GM03348 (cell line): ENCODE measurements around the gene COLQ.
"Not testable (repeated sequence)": the region's sequence is repeated elsewhere in the genome, so short reads cannot be mapped to it uniquely, and the experiment has no call there.

Experiments
- DNase-seq: peaks from one replicate; pipeline ENCODE4 v3.0.0; 2012; ENCODE audit warnings: low spot score

Gene COLQ

DNA sequence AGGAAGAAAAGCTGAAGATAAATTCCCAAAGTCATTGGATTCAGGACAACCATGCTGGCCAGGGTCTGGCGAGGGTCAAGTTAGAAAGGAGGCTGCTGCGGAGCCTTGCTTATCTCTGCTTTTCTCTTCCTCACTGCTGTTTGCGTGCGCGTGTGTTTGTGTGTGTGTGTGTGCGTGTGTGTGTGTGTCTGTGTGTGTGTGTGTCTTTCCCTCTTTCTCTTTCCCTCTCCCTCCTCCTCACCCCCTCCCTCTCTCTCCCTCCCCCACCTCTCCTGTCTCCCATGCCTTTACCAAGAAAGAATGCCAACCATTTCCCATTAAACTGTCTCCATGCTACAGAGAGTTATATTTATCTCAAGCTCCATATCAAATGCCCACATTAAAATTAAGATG, at the start of gene COLQ:
Gene COLQ (minus strand): TSS at position 134 of the 393 bp plus-strand sequence. CDS start 81 bp downstream, at position 53.
- DNase-seq = no peak

GRCh38 chr3:15563190-15563589, 41.7 kb upstream of the COLQ start:
- DNase-seq = no peak

DNA sequence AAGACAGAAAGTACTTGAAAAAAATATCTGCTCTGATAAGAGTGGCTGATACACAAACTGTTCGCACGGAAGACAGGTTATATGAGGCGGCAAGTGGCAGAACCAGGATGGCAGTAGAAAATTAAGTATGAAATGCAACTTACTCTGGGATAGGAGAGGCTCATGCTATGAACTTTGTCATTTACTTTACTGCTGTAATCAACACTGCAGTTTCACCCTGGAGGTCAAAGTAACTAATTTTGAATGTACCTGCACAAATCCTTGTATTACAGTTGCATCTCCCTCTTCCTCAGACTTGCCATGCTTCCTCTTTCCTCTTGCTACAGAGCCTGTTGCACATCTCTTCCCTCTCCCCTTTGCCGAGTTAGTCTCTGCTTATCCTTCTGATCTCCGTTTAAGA, 41.1 kb upstream of the COLQ start:
- DNase-seq = no peak

DNA sequence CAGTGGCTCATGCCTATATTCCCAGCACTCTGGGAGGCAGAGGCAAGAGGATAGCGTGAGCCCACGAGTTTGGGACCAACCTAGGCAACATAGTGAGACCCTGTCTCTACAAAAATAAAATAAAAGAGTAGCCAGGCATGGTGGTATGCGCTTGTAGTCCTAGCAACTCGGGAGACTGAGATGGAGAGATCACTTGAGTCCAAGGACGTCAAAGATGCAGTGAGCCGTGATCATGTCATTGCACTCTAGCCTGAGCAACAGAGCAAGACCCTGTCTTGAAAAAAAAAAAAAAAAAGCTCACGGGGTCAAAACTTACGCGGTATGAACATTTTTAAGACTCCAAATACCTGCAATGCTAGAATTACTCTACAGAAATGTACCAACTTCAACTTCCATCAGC, 37.1 kb upstream of the COLQ start:
- DNase-seq = no peak

DNA sequence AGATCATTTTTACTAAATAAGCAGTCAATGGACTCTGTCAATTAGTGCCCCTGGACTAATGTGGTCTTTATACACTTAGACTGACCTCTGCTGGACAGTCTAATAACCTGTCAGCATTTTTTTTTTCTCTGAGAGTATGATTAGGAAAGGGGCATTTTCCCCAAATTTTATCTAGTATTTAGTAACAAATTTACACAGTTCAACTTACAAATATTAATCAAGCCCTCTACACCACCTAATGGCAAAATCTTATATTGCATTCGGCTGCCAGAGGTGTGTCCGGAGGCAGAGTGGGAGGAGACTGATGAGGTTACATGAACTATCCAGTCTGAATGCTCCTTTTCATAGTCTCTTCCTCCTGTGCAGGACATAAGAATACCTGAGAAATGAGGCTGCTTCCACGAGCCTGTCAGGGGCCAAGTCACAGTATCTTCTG, 36.0 kb upstream of the COLQ start:
- DNase-seq = peak; percentile 81

DNA sequence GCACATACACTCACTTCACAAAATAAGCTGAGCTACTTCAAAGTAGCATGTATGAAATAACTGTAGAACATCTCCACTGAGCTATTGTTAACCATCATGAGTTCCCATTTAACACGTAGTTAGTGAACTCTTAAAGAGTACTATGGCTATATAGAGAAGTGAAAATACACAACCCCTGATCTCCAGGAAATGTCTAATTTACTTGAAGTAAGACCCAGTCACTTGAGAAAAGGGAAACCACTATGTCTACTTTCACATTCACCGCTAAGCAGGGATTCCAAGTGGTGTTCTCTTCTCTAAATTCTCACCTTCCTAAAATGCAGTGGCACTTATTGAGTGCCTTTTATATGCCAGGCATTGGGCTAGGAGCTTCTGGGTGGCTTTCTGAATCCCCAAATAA, 35.0 kb upstream of the COLQ start:
- no peak for DNase-seq

DNA sequence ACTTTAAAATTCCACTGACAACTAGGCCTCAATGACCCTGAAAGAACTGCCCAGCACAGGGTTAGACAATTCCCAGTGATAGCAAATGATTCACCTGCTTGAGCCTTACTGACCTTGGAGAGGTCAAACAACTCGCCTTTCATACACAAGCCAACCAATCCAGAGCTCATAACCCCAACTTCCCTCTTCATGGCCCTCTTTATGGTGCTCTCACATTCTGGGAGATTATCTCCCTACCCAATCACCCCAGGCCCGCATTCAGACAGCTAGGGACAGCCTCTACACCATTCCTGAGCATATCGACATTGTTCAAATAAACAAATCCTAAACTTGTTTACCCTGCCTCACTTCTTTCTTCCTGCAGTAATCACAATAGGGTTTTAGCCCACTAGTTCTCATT, 32.2 kb upstream of the COLQ start:
- no peak for DNase-seq

DNA sequence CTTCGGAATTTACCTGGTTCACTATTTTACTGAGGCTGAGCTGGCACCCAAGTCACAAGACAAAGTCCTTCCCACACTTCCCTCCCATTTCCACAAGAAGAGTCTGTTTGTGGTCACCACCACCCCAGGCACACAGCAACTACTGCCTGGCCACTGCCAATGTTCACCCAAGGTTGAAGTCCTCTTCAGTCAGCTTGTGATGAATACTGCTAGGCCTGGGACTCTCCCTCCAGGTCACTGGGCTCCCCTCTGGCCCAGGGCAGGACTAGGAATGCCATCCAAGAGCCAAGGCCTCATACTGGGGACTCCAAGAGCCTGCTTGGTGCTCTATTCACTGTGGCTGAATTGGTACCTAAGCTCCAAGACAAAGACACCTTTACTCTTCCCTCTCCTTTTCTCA, 30.4 kb upstream of the COLQ start:
- DNase-seq = no peak

DNA sequence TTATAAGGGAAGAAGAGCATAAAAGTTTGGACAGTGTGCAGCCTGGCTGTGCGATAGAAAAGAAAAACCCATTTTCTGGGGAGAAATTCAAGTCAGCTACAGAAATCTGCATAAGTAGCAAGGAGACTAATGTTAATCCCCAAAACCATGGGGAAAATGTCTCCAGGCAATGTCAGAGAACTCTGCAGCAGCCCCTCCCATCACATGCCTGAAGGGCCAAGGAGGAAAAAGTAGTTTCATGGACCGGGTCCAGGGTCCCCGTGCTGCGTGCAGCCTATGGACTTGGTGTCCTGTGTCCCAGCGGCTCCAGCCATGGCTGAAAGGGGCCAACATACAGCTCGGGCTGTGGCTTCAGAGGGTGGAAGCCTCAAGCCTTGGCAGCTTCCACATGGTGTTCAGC, 28.3 kb upstream of the COLQ start:
- no peak for DNase-seq

- DNase-seq = no peak
These were observed 21.1 kb upstream of the COLQ start for GRCh38 chr3:15542614-15543013.

DNA sequence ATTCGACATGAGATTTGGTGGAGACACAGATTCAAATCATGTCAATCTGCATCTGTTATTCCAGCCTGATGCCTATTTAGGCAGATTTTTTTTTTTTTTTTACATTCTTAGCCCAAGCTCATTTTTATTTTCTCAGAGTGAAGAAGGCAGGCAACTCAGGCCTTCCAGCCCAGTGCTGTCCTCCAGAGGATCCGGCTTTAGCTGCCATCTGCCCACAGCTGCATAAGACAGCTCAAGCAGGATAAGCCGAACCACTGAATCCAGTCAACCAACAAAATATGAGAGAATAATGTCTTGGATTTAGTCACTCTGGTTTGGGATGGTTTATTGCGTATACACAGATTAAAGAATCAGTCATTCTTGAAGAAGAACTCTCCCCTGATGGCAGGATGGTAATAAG, 19.9 kb upstream of the COLQ start:
- DNase-seq = no peak

GRCh38 chr3:15539066-15539465, 17.6 kb upstream of the COLQ start:
- no peak for DNase-seq

DNA sequence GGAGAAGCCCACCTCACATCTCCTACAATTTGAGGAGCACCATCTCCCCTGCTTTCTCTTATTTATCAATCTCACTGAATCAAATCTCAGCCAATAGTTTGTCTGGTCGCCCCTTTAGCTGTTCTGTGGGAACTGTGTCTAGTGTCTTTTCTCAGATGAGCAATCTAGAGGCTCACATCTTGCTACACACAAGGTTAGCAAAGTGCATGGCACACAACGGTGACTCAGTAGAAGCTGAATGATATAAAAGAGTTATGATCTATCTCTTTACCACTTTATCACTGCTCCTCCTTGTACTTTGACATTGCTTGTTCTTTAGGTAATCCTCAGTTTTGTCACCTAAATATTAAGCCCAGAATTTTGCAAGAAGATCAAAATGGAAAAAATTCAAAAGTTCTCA, 16.8 kb upstream of the COLQ start:
- no peak for DNase-seq

GRCh38 chr3:15536856-15537255, 15.3 kb upstream of the COLQ start:
- no peak for DNase-seq

GRCh38 chr3:15535732-15536131, 14.2 kb upstream of the COLQ start:
- DNase-seq = no peak

DNA sequence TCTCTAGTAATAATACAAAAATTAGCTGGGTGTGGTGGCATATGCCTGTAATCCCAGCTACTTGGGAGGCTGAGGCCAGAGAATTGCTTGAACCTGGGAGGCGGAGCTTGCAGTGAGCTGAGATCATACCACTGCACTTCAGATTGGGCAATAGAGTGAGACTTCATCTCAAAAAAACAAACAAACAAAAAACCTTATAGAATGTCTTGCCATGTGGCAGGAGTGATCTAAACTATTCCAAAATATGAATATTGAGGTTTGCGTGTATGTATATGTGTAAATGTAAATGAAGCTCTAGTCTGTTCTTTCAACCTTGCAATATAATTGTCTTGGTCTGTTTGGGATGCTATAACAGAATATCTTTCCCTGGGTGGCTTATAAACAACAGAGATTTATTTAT, 11.1 kb upstream of the COLQ start:
- DNase-seq = not testable (repeated sequence)

DNA sequence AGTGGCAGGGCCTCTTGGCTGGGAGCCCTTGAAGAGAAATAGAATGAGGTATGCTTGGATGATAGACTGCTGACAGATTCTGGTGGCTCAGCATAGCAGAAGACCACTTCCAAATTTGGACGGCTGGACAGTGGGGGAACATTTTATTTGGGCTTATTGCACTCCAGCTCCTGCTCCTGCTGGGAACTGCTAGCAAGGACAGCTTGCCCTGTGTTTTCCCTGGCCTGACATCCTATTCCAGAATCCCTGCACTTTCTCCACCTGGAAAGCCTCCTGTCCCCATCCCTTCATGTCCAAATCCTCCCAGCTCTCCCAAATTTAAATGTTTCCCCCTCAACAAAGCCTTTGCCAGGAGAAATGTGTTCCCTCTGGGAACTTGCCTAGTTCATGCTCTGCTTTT, 9.8 kb upstream of the COLQ start:
- no peak for DNase-seq

GRCh38 chr3:15528854-15529537, 7.5 kb upstream of the COLQ start:
- no peak for DNase-seq

DNA sequence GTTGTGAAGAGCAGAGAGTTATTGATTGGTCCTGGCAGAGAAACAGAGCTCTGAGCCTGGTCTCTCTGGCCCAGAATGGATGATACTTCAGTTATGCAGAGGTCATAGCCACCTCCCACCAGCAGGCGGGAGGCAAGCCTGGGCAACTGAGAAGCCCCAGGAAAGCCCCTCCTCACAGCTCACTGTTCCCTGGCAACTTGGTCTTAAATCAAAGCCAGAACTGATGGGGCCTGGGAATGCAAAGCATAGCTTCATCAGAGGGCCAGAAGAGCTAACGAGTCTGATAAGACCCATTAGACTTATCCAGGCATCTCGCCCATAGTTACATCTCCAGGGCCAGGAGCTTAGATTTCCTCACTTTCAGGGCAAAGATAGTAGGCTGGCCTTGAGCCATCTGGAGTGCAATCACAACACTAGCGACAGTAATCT, 5.5 kb upstream of the COLQ start:
- DNase-seq = no peak

- DNase-seq = no peak
These were observed 4.3 kb upstream of the COLQ start for GRCh38 chr3:15525790-15526189.

- DNase-seq = no peak
These were observed 2.3 kb upstream of the COLQ start for GRCh38 chr3:15523660-15524417.

GRCh38 chr3:15522016-15522415, 510 bp upstream of the COLQ start:
- DNase-seq = no peak

DNA sequence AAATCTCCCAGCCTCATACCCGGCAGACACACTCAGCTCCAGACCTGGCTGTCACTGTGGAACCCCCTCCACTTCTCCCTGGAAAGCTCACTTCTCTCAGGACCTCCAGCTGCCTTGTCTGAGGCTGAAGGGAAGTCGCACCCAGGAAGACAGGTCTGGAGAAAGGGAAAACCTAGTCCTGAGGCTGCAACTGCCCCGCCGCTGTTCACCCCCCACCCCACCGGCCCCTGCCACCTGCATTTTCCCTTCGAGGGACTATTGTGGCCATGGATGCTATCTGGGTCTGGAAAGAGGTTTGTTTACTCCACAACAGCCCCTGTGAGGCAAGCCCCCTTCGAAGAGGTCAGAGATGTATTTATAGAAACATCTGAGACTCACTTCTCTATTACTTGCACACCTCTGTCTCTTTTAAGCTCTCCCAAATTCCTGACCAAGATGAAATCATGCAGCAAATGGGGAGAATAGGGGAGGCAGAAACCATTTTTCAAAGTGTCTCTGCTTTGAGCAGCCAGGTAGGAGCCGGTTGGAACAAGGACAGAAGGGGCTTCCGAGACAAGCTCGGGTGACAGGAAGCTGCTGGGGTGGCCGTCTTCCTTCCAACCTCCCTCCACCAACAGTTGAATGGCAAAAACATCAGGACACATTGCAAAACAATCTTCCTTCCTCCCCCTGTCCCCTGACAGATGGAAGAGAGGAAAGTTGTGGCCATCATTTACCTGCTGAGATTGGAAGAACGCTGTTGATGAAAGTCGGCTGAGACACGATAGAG, 518 bp downstream of the COLQ start:
- no peak for DNase-seq
